Measurements from ENCODE around the gene C8G. TPM values are rescaled to one million over a fixed set of nuclear protein-coding genes. Genes with fewer than 3 reads are reported as not detected.

Gene C8G
- total and polyA plus RNA-seq, 2 donors, result 1.0 to 1.2 TPM

DNA sequence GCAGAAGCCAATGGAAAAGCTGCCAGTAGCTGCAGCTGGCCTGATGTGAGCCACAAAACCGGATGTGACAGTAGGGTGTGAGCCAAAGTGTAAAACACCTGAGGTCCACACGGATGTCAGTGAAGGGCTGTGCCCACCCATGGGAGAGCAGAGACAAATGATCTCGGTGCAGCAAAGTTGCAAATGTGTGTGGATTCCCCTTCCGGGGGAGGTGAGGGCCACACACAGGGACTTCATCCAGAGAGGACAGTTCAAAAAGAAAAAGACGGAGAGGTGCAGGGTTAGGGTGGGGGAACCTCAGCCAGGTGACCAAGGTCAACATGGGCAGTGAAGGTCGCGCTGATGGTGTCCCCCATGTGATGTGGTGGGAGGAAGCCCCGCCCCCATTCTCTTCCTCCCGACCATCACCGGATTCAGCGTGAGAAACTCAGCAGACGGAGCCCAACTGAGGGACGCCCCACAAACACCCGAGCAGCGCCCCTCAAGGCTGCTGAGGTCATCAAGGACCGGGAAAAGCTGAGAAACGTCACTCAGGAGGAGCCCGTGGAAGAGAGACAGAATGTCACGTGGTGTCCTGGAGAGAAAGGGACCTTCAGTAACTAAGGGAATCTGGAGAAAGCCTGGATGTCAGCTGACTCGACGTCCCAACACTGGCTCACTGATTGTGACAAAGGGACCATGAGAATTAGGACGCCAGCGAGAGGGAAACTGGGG lies 20.9 kb downstream of the C8G start:
- no peak overlapping the region for H3K27ac ChIP-seq (ENCODE audit: low read depth)
- no peaks in the 10 kb centered on the region for H3K36me3 ChIP-seq (ENCODE audit: insufficient read depth)
- no peaks in the 10 kb centered on the region for H3K4me1 ChIP-seq (ENCODE audit: insufficient read depth)
- DNase-seq (ENCODE audit: extremely low spot score), result no peak
- no peak overlapping the region for H3K4me3 ChIP-seq (ENCODE audit: low read depth, low read length)
- WGBS, result 26% methylated on average over 23 of the region's 23 CpGs

DNA sequence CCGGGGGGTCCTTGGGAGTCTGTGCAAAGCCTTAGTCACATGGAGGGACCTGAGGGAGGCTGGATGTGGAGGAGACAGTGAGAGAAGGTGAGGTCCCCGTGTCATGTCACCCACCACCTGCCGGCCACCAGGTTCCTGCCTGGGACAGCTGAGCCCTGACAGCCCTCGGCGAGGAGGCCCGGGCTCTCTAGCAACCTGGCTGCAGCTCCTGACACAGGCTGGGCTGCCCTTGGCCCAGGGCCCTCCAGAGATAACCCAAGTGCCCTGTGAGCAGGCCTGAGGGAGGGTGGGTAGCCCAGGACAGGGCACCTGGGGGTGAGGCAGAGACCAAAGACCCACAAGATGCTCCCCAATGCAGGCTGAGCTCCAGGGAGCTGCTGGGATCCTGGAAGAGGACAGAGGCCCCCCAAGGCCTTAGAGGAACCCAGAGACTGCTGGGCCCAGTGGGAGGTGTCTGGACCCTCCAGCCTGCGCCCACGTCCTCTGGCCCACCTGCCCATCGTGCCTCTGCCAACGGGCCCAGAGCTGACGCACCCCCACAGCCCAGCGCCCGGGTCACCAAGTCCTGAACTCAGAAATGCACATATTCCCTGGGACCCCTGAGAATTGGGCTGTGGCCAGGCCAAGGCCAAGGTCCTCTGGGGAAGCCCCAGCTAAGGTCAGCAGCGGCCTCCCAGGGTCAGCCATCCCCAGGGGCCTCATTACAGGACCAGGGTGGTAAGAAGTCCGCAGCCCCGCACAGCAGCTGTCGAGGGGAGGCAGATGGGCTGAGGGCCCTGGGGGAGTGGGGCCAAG lies 23.5 kb downstream of the C8G start:
- WGBS, result 77% methylated on average over 17 of the region's 17 CpGs

DNA sequence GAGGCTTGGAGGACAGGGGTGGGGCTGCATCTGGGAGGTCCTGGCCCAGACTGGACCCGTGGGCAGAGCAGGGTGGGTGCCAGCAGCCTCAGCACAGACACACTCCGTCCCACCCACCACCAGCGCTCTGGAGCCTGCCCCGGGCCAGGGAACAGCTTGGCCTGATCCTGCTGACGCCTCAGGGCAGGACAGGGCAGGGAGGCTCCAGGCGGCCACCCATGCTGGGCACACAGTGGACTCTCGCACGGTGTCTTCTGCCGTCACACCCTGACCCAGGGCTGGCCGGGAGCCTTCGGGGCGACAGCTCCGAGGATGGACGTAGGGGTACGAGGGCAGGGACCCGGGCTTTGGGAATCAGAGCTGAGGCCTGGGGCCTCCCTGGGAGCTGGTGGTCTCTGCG lies 24.1 kb downstream of the C8G start:
- H3K27ac ChIP-seq (ENCODE audit: low read depth), result no peak overlapping the region
- H3K4me3 ChIP-seq (ENCODE audit: low read depth, low read length), result no peak overlapping the region
- 83% methylated on average over 17 of the region's 17 CpGs for WGBS
- no peaks in the 10 kb centered on the region for H3K4me1 ChIP-seq (ENCODE audit: insufficient read depth)
- DNase-seq (ENCODE audit: extremely low spot score), result no peak
- H3K36me3 ChIP-seq (ENCODE audit: insufficient read depth), result no peaks in the 10 kb centered on the region

More for the DNA sequence above, 23.5 kb downstream of the C8G start:
- Histone ChIP-seq H3K4me3 (ENCODE audit: low read depth, low read length) (no peak overlapping the region), H3K36me3 (ENCODE audit: insufficient read depth) (no peaks in the 10 kb centered on the region), H3K27ac (ENCODE audit: low read depth) (no peak overlapping the region), H3K4me1 (ENCODE audit: insufficient read depth) (no peaks in the 10 kb centered on the region)
- DNase-seq (ENCODE audit: extremely low spot score), result no peak

DNA sequence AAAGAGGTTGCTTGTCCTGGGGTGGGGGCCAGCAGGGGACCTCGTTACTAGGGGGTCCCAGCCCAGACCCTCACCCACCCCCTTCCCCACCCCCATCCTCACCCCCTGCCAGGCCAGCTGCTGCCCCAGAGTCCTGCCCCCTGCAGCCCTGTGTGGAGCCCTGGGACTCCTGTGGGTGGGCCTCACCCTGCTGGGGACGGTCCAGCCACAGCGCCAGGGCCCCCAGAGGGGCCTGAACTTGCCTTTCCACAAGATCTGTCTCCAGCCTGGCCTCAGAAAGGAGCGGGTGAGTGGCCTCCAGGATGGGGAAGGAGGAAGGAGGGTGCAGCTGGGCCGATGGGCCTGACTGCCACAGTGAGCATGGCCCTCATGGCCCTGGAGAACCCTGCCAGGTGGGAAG lies 24.7 kb downstream of the C8G start:
- H3K36me3 ChIP-seq (ENCODE audit: insufficient read depth), result no peaks in the 10 kb centered on the region
- H3K4me3 ChIP-seq (ENCODE audit: low read depth, low read length), result no peak overlapping the region
- no peaks in the 10 kb centered on the region for H3K4me1 ChIP-seq (ENCODE audit: insufficient read depth)
- WGBS, result 82% methylated on average over 5 of the region's 5 CpGs
- DNase-seq (ENCODE audit: extremely low spot score), result no peak
- H3K27ac ChIP-seq (ENCODE audit: low read depth), result no peak overlapping the region

DNA sequence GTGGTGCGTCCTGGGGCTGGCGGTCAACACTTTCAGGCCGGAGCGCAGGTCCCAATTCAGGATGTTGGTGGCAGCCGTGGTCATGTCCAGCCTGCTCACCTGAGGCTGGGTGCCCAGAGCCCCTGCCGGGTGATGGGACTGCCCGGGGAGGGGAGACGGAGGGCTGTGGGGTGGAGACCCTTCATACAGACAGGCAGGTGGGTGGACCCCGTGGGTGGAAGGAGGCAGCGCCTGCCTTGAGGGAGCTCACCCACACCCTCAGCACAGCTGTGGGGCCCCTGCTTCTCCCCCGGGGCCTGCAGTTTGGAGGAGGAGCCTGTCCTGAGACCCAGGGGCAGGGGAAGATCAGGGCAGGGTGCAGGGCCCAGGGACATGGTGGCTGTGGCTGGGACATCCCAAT lies 25.3 kb downstream of the C8G start:
- no peak for DNase-seq (ENCODE audit: extremely low spot score)
- WGBS, result 81% methylated on average over 11 of the region's 11 CpGs
- Histone ChIP-seq H3K27ac (ENCODE audit: low read depth) (no peak overlapping the region), H3K4me3 (ENCODE audit: low read depth, low read length) (no peak overlapping the region), H3K36me3 (ENCODE audit: insufficient read depth) (no peaks in the 10 kb centered on the region), H3K4me1 (ENCODE audit: insufficient read depth) (no peaks in the 10 kb centered on the region)

DNA sequence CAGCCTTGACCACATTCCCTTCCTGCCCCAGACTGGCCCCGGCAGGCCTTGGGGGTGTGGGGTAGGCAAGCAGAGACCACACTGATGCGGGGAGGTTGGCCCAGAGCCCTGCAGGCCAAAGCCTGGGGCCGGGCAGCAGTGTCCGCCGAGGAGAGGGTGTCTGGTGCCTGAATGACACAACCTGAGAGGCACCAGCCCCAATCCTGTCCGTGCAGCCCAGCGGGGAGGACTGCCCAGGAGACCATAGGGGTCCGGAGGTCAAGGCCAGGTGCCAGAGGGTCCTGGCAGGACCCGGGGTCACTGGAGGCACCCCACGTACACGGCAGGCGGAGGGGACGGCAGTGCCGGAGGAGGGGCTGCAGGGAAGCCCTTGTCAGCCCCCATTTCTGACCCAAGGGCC lies 26.7 kb downstream of the C8G start:
- DNase-seq (ENCODE audit: extremely low spot score), result no peak
- WGBS, result 78% methylated on average over 14 of the region's 14 CpGs
- no peak overlapping the region for H3K4me3 ChIP-seq (ENCODE audit: low read depth, low read length)

DNA sequence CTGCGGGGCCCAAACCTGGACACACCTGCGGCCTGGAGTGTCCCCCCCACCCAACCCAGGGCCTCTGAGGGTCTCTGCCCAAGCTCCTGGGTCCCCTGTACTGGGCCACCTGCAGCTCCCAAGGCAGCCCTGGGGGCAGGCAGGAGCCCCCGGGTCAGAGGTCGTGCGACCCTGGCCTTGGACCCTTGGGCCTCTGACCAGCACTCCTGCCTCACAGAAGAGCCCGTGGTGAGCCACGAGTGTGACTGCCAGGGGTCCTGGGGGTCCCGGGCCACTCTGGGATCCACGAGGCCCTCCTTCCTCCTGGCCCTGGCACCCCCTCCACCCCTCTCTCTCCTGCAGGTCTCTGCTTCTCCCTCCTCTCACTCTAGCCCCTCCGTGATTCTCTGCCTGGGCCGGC lies 27.3 kb downstream of the C8G start:
- Histone ChIP-seq H3K27ac (ENCODE audit: low read depth) (no peak overlapping the region), H3K36me3 (ENCODE audit: insufficient read depth) (no peaks in the 10 kb centered on the region), H3K4me1 (ENCODE audit: insufficient read depth) (no peaks in the 10 kb centered on the region), H3K4me3 (ENCODE audit: low read depth, low read length) (no peak overlapping the region)
- WGBS, result 83% methylated on average over 11 of the region's 11 CpGs
- DNase-seq (ENCODE audit: extremely low spot score), result no peak

More for the DNA sequence above, 26.7 kb downstream of the C8G start:
- no peak overlapping the region for H3K27ac ChIP-seq (ENCODE audit: low read depth)
- H3K4me1 ChIP-seq (ENCODE audit: insufficient read depth), result no peaks in the 10 kb centered on the region
- no peaks in the 10 kb centered on the region for H3K36me3 ChIP-seq (ENCODE audit: insufficient read depth)

DNA sequence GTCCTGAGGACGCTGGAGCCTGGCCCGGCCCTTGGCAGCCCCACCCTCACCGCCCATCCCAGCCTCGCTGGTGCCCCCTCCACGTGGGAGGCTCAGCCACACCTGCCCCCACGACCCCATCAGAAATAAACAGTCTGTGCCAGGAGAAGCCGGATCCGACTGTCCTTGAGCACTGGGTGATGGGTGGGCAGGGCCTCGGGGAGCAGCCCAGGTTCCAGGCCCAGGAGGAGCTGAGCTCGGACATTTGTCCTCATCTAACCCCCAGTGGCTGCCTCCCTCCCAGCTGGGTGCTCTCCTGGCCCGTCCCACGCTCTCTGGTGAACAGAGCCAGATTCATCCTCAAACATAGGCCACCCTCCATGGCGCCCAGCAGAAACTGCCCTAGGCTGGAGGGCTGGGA lies 27.7 kb downstream of the C8G start:
- Histone ChIP-seq H3K4me3 (ENCODE audit: low read depth, low read length) (no peak overlapping the region), H3K27ac (ENCODE audit: low read depth) (no peak overlapping the region), H3K36me3 (ENCODE audit: insufficient read depth) (no peaks in the 10 kb centered on the region), H3K4me1 (ENCODE audit: insufficient read depth) (no peaks in the 10 kb centered on the region)
- WGBS, result 69% methylated on average over 13 of the region's 13 CpGs
- DNase-seq (ENCODE audit: extremely low spot score), result no peak

DNA sequence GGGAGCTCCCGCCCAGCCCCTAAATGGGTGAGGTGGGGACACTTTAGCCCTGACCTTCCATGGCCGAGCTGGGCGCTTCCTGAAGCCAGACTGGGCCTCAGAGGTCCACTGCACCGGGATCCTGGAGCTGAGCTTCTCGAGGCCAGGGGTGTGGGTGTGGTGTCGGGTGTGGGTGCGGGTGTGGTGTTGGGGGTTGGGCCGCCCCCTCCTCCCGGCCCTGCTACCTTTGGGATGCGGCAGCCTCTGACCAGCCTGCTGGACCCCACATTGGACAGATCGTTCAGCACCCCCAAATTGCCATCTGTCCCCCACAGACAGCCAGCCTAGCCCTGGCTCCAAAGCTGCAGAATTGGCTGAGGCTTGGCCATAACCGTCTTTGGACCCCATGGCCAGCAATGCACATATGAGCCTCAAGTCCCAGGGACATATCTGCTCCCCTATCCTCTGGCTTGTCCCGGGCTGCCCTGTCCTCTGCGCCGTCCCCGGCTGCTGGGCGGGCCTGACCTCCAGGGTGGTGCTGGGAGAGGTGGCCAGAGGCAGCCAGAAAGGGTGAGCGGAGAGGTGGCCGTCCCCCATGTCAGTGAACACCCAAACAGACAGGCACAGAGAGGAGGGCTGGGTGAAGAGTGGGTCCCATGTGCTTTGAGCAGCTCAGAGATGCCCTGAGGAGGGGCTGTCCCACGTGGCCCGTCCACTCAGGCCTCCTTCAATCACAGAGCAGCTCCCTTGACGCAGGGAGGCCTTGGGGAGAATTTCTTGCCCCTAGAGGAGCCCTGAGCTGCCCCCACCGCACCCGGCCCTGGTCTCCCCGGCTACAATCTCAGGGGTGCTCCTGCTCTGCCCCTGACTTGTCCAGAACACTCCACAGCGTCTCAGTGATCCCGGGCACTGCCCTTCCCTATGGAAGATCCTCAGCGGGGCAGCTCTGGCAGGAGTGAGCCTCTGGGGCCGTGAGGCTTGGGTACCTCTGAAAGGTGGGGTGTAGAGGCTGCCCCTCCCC lies 28.9 kb downstream of the C8G start:
- Histone ChIP-seq H3K36me3 (ENCODE audit: insufficient read depth) (no peaks in the 10 kb centered on the region), H3K27ac (ENCODE audit: low read depth) (no peak overlapping the region), H3K4me3 (ENCODE audit: low read depth, low read length) (no peak overlapping the region), H3K4me1 (ENCODE audit: insufficient read depth) (no peaks in the 10 kb centered on the region)
- WGBS, result 84% methylated on average over 29 of the region's 29 CpGs
- DNase-seq (ENCODE audit: extremely low spot score), result no peak

DNA sequence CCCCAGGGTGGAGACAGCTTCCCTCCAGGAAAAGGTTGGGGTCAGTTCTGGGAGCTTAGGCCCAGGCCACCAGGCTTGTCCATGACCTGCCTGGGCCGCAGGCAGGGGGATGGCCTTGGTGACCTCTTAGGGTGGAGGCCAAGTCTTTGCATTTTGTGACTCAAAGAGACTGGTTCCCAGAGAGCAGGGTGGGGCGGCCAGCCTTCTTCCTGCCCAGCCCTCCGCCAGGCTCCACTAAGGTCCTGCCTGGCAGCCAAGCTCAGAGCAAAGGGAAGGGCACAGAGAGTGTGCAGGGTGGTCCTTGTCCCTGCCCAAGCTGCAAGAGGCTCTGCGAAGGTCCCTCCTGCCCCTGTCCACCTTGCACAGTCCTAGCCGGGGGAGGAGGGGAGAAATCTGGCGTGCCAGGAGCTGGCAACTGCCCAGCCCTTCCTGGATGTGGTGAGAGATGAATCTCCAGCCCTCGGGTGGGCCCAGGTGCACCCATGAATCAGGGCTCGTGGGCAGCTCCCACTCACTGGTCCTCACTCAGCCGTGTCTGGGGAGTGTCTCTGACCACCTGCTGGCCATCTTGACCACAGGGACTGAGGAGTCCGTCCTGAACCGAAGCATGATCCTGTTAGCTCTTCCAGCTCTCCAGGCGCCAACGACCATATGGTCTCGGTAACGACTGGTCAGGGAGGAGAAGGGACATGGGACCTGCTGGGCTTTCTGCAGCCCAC lies 29.9 kb downstream of the C8G start:
- WGBS, result 63% methylated on average over 15 of the region's 15 CpGs
- H3K27ac ChIP-seq (ENCODE audit: low read depth), result no peak overlapping the region
- H3K4me3 ChIP-seq (ENCODE audit: low read depth, low read length), result no peak overlapping the region
- no peaks in the 10 kb centered on the region for H3K4me1 ChIP-seq (ENCODE audit: insufficient read depth)
- no peaks in the 10 kb centered on the region for H3K36me3 ChIP-seq (ENCODE audit: insufficient read depth)
- no peak for DNase-seq (ENCODE audit: extremely low spot score)

DNA sequence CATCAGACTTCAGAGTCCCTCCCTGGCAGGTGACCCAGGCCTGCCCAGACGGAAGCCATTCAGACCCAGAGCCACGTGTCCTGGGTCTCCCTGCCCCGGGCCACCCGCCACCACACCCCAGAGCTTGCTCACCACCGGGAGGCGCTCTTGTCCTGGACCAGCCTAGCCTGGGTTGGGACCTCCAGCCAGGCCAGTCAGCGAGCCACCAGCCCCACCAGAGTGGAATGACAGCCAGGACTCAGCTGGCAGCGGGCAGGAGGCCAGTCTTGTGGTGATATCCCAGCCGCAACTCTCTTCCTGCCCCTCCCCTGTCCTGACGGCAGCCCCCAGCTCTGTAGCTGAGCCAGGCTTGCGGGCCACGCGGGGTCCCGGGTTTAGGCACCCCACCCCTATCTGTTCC lies 30.6 kb downstream of the C8G start:
- Histone ChIP-seq H3K27ac (ENCODE audit: low read depth) (no peak overlapping the region), H3K4me3 (ENCODE audit: low read depth, low read length) (no peak overlapping the region), H3K4me1 (ENCODE audit: insufficient read depth) (no peaks in the 10 kb centered on the region), H3K36me3 (ENCODE audit: insufficient read depth) (no peaks in the 10 kb centered on the region)
- DNase-seq (ENCODE audit: extremely low spot score), result no peak
- WGBS, result 59% methylated on average over 14 of the region's 14 CpGs

DNA sequence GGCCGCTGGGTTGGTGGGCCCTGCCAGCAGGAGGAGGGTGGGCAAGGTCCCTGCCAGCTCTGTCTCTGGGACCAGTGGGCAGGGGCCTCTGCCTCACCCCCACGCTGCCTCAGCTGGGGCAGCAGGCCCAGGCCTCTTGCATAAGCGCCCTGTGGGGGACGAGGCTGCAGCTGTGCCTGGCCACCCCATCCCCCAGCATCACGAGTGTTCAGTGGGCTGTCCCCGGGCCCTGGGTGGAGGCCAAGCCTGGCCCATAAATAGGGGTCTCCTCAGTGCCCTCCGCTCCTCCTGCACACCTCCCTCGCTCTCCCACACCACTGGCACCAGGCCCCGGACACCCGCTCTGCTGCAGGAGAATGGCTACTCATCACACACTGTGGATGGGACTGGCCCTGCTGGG lies 32.2 kb downstream of the C8G start, which contains the start of gene PTGDS:
Gene PTGDS, plus strand, starts transcription at position 282 of the 400 bp plus-strand sequence. Its CDS starts 75 bp downstream, at position 357.
- WGBS, result 66% methylated on average over 10 of the region's 10 CpGs
- DNase-seq (ENCODE audit: extremely low spot score), result no peak
- H3K27ac ChIP-seq (ENCODE audit: low read depth), result no peak within 1 kb of the TSS
- peak within 1 kb of the TSS; percentile 27 for H3K4me3 ChIP-seq (ENCODE audit: low read depth, low read length)
- no peaks in the 10 kb centered on the region for H3K4me1 ChIP-seq (ENCODE audit: insufficient read depth)
- H3K36me3 ChIP-seq (ENCODE audit: insufficient read depth), result no peaks in the 10 kb centered on the region

DNA sequence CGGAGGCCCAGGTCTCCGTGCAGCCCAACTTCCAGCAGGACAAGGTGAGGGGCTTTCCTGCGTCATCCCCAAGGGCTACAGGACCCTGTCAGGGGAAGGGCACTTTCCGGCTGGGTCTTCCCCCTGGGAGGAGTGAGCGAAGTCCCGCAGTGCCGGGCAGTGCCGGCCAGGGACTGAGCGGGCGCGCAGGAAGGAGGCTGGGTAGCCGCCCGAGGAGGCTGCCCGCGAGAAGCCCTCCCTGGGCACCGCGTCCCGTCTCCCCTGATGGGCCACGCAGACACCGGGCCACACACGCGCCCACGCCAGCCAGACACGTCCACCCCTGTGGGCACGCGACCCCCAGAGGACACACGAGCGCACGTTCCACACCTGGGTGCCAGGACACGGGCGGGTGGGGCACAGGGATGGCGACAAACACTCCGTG lies 32.6 kb downstream of the C8G start:
- no peak overlapping the region for H3K27ac ChIP-seq (ENCODE audit: low read depth)
- DNase-seq (ENCODE audit: extremely low spot score), result no peak
- H3K36me3 ChIP-seq (ENCODE audit: insufficient read depth), result no peaks in the 10 kb centered on the region
- H3K4me1 ChIP-seq (ENCODE audit: insufficient read depth), result no peaks in the 10 kb centered on the region
- 12% methylated on average over 33 of the region's 33 CpGs for WGBS
- peak overlapping the region; percentile 27 for H3K4me3 ChIP-seq (ENCODE audit: low read depth, low read length)
